AG08395 (cell line): ENCODE measurements around the gene PROK1.
A peak's percentile ranks its signal among the peaks of the same experiment; 100 is the strongest.
"Not testable (repeated sequence)": the region's sequence is repeated elsewhere in the genome, so short reads cannot be mapped to it uniquely, and the experiment has no call there.

Experiments
- DNase-seq: peaks from one replicate; pipeline ENCODE4 v3.0.0; 2012; ENCODE audit warnings: mixed read lengths, low spot score

PROK1 gene, protein sequence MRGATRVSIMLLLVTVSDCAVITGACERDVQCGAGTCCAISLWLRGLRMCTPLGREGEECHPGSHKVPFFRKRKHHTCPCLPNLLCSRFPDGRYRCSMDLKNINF

DNA sequence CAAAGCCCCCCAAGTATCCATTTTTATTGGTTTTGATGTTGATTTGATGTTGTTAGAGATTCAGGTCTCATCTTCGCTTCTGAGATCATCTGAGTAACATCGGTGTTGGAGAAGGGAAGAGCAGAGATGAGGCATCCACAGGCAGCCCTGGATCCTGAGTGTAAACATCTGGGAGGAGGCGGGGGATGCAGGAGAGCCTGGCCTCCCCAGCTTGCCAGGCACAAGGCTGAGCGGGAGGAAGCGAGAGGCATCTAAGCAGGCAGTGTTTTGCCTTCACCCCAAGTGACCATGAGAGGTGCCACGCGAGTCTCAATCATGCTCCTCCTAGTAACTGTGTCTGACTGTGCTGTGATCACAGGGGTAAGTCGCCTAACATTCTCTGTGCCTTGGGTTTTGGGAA, at the start of gene PROK1:
Gene PROK1, plus strand, starts transcription at position 221 of the 400 bp plus-strand sequence. Its CDS starts 68 bp downstream, at position 289.
- no peak for DNase-seq

DNA sequence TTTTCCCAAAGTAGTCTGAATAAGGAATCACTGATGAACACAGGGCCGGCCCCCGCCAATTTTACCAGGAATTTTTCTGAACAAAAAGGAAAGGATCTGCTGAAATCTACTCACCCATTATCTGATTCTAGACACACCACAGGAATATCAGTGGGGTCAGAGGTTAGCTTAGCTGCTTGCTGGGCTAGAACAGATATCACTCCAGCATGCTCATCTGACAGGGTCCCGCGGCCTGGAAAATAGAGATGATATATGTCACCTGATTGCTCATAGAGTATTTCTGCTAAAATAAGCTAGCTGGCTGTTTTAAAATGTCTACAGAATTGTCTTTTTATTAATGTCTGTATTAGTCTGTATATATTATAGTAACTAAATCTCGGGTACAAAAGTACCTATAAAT, 47.1 kb upstream of the PROK1 start:
- DNase-seq = no peak

DNA sequence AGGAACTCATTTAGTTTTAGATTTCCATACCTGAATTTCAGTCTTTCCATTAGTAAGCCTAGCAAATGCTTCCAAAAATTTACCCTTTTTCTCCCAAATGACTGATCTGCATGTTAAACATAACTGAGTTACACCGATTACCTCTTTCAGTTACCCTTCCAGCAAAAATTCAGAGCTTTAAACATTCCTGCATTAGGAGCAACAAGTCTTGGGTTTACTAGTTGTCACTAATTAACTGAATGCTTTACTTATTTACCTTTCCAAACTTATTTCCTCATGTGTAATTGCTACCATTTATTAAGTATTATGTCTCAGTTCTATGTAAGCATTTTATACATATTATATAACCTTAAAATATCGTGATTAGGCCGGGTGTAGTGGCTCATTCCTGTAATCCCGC, 46.5 kb upstream of the PROK1 start:
- DNase-seq = no peak

DNA sequence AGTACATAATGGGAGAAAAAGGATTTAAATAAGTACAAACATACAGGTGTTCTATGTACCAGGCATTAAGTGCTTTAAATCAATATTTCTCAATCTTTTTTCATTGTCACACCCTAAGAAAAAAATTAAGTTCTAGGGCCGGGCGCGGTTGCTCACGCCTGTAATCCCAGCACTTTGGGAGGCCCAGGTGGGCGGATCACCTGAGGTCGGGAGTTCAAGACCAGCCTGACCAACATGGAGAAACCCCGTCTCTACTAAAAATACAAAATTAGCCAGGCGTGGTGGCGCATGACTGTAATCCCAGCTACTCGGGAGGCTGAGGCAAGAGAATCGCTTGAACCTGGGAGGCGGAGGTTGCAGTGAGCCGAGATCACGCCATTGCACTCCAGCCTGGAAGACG, 44.5 kb upstream of the PROK1 start:
- not testable (repeated sequence) for DNase-seq

DNA sequence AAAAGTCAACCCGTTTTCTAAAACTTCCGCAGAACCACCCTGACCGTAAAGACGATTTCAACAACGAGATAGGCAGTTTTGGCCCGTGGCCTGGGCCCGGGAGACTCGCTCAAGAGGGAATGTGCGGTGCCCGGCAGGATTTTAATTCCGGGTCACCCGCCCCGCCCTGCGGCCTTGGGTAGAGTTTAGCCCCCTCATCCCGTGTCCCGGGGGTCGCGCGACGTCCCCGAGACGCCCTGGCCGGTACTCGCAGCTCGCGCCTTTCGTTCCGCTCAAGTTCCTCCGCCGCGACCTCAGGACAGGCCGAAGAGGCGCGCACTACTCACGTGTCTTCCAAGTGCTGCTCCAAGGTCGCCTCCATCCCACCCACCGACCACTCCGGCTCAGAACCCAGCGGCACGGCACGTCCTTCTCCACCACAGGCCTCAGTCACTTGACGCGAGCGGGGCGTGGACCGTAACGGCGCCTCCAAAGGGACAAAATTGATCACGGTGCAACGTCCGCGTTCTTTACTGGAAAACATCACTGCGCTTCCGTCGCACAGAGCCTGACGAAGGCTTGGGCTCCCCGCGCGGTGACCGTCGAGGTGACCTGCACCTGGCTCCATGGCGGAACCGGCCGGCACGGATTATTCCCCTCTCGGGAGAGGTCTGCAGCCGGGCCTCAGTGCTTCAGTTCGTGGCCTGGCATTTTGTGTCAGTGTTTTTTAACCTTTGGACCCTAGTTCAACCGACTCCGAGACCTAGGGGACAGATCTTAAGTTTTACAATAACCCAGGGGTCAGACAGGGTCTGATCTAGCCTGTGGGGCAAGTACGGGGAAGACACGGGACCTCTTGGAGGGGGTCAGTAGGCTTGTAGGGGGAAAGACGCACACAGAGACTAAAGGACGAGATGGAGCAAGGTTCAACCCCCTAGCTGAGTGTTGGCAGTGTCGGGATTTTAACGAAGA, 43.4 kb upstream of the PROK1 start, which contains the start of gene LAMTOR5:
Gene LAMTOR5, minus strand, starts transcription at position 435 of the 951 bp plus-strand sequence. Its CDS starts 74 bp downstream, at position 361.
- peak; percentile 88 for DNase-seq

DNA sequence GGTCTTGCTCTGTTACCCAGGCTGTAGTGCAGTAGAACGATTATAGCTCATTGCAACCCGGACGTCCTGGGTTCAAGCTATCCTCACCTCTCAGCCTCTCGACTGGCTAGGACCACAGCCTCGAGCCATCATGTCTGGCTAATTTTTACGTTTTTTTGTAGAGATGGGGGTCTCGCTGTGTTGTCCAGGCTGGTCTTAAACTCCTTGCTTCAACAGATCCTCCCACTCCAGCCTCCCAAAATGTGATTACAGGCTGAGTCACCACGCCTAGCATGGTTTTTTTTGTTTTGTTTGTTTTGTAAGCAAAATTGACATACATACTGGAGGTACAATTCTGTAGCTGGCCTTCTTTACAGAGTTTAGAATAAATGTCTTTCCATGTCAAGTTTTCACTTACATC, 42.5 kb upstream of the PROK1 start:
- DNase-seq = no peak

DNA sequence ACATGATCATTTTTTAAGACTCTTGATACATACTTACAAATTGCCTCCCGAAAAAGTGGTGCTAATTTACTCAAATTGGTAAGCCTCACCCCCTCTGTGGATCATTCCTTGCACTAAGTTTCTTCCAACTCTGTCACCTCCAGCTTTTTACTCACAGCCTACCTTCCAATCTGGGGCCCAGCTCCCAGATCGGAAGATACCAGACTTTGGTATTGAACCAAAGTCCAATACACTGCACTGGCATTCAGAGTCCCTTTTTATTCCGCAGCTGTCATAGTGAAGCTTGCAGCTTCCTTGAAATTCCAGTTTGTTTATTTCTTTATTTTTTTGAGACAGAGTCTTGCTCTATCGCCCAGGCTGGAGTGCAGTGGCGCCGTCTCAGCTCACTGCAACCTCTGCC, 41.6 kb upstream of the PROK1 start:
- no peak for DNase-seq

DNA sequence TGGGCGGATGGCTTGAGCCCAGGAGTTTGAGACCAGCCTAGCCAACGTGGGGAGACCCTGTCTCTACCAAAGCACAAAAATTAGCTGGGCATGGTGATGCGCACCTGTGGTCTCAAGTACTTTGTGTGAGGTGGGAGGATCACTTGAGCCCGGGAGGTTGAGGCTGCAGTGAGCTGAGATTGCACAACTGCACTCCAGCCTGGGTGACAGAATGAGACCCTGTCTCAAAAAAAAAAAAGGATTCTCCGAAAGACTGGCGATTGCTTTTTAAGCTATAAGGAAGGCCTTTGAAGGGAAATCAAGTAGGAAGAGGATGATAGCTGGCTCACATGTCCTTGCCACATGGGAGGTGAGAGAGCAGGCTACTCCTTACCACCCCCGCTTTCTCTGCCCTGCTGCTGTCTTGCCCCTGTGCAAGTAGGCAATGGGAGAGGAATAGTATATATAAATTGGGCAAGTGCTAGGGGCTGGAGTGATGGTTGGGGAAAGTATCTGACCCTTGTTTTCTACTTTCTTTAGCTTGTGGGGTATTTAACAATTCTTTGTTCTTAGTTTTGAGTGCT, 39.7 kb upstream of the PROK1 start:
- DNase-seq = no peak

DNA sequence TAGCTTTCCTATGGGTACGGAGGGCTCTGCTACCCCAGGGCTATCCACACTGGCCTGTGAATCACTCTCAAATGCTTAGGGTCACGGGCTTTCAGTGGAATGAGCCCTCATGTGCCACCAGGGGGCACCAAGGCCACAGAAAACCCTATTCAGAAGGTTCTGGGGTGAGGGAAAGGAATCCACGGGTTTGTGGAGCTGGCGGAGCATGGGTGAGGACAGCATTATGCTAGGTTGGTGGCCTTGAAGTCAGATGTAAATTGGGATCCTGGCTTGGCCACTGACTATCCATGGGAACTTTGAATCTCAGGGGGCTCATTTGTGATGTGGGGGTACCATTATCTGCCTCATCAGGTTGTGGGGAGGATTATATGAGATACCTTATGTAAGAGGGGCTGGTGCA, 38.4 kb upstream of the PROK1 start:
- peak; percentile 80 for DNase-seq

DNA sequence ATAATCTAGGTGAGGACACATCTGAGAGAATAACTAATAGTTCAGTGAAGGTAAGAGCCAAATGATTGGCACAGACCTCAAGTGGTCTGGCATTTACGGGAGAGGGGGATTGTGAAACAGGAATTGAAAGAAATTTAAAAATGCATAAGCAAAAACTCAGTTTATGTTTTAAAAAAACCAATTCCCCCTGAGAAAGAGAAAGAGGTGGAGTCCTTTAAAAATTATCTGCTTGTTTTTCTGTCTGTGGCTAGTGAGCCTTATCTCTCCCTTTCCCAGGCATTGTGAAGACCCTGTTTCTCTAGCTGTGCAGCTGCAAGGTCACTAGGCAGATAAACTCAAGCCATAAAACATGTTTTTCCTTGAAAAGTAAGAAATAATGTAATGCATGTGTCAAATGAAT, 37.9 kb upstream of the PROK1 start:
- DNase-seq = not testable (repeated sequence)

DNA sequence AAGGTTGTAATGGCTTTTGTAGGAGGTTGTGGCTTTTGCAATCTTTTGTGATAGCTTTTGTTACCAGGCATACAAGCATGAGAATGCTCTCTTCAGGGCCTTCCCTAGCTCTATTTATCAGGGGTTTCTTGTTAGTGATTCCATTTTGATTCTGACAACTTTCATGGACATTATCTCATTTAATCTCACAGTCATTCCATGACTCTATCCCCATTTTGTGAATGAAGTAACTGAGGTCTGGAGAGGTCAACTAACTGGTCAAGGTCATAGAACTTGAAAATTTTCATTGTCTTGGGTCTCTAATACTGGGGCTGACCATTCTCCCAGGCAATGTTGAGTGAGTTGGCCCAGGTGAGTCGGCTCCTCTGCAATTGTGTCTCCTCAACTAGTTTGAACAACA, 32.2 kb upstream of the PROK1 start:
- DNase-seq = no peak

DNA sequence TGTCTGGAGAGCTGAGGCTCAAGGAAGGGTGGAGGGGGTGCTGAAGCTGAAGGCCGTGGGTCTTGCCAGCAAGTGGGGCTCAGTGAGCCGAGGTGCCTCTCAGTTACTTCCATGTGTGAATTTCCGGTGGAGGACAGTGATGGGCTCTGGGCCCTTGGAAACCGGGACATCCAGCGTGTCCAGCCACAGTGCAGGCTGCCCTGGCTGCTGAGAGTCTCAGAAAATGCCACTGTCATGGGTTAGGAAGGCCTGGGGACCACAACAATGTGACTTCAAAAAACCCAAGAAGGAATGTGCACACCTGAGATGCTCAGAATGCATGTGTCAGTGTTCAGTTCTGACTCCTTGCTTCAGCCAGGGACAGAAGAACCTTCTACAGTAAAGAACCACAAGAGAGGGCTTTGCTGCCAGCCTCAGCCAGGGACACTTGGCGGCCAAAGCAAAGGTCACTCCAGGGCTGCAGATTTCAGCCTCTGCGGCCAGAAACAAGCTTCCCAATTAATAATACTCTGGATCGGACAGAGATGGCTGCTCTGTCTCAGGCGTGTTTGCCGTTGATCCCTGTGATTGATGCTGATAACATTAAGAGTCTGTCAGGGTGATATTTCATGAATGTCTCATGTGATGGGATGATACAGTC, 30.8 kb upstream of the PROK1 start:
- DNase-seq = no peak

DNA sequence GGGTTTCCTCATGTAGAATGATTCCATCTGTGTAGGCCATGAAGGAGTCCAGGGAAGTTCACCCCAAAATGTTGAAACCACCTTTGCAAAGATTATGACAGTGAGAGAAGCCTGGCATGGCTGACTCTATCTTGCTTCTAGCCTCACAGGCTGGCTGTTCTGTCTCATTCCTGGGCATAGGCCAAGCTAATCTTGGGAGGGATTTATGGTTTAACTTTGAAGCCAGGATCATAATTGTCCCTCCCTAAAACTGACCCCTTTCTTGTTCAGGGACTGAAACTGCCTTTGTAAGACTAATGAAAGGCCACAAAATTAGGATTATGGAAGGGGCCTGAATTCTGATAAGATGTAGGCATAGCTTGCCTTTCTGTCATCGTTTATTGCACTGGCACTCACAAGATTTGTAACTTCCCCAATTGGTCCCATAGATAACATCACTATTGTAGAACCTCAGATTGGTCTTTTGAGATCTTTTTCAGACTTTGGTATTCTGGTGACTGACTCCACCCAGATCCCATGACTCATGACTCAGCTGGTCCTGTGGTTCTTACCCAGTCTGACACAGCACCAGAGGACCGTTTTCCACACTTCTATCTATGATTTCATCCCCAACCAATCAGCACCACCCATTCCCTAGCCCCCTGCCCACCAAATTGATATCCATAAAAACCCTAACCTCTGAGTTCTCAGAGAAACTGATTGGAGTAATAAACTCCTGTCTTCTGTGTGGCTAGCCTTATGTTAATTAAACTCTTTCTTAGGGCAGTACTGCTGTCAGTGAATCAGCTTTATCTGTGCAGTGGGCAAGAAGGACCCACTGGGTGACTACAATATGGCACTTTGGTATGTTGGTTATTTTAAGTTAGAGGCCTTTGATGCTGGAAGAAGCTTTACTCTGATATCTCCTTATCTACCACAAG, 29.8 kb upstream of the PROK1 start:
- DNase-seq = peak; percentile 71

DNA sequence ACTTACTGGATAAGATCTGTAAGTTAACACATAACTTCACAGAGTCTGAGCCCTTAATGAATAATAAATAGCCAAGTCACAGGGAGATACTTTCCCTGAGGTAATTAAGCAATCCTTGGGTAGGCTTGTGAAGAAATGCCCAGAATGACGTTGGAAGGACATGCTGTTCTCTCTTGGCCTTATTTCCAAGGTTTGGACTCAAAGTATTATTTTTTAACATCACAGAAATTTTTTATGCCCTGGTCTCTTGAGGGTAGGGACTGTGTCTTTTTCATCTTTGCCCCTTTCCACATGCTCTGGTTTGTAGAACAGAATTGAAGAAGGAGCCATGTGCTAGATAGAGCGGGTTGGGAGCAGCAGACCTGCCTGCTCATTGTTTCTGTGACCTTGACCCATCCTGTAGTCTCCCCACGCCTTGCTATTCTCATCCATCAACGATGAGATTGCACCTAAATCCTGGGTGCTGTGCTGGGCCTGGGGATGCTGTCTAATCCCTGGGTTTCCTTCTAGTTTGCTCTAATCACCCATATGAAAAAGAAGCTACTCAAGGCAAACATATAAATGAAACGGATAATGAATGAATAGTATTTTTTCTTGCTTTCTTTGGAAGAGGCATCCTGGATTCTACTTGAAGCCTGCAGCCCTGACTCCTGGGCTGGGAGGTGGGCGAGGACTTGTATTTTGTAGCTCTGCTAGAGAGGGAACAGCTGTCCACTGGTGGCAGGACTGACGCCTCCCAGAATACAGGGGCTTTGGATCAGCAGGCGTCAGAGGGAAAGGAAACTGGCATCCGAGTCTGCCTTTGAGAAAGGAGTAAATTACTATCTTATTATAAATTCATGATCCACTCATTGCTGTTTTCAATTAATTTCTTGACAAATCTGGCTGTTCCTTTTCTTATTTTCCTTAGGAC, 26.0 kb upstream of the PROK1 start:
- DNase-seq = no peak

DNA sequence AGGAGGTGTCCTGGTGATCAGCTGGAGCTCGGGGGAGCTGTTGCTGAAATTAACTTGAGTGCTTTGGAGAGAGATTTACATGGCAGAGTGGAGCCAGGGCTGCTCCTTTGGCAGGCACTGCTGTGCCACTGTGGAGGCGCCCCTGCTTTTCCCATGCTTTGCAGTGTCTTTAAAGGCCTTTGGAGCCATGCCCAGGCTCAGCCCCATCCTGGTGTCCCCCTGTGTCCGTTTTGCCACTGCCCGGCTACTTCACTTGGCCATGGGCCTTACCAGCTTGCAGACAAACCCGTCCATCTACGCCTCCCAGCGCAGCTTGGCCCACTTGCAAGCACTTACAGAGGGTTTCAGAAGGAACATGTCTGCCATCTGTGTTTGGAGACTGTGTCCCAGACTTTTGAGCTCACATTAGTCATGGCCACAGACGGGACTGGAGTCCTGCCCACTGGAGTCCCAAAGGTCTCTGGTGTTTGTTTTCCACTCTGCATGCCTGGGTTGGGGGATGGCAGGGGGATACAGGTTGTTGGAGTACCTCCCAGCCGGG, 25.3 kb upstream of the PROK1 start:
- DNase-seq = no peak

DNA sequence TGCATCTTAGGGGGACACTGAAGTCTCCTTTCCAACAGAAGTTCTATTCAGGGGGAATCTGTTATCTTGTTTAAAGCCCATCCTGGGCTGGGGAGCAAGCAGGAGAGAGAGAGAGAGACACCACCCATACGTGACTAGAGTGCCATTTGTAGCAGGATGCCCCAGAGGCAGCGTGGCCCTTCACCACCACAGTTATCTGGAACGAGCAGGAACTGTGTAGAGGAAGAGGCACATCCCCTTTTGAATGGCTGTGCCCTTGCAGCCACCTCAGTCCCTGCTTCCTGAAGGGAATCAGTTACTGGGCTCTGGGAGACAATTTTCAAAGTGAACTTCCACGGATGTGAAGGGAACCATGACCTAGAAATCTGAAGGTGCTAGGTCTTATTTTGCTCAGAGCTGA, 24.1 kb upstream of the PROK1 start:
- no peak for DNase-seq

DNA sequence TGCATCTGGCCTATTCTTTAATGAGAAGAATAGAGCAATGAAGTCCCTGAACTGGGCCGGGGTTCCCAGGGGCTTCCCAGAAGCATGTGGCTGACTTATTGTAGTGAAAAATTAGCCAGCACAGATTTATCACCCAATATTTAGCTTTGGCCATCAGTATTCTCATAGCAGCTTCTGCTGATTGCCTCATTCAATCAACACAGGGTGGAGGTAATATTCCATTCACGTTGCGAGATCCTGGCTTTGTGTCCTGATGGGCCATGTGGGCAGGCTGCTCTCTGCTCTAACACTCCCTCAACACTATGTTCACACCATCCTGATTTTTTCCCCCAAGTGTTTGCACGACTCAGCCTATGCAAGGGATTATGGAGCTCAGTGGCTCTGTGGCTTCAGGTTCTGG, 22.0 kb upstream of the PROK1 start:
- no peak for DNase-seq

DNA sequence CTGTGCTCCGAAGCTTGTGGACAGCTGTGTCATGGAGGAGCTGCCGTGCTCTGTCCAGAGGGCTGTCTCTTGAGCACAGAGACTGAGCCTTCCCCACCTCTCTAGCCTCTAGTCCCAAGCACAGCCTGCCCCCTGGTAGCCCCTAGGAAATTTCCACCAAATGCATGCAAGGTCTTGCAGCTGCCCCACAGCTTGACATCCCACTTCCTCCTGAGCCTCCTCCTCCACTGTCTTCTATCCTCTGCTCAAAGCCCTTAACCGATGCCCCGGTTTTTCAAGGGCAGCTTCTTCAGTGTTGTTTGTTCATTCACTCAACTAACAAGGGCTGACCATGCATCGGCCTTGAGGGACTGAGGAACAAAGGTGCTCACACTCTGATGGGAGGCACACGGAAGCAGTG, 20.6 kb upstream of the PROK1 start:
- DNase-seq = no peak

DNA sequence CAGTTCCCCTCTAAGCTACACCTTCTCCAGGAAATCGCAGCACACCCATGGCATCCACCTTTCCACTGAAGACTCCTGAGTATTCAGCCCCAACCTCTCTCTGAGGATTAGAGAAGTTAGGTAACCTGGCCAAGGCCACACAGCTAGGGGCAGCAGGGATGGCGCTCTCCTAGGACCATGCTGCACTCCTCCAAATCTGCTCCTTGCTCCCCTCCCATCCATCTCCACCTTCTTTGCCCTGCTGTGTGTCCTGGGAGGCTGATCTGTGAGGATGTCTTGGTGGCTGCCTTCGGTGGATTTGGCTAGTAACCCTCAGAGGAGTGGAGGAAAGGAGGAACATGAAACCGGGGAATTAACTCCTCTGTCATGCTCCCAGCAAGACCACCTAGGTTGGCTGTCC, 20.0 kb upstream of the PROK1 start:
- DNase-seq = no peak

DNA sequence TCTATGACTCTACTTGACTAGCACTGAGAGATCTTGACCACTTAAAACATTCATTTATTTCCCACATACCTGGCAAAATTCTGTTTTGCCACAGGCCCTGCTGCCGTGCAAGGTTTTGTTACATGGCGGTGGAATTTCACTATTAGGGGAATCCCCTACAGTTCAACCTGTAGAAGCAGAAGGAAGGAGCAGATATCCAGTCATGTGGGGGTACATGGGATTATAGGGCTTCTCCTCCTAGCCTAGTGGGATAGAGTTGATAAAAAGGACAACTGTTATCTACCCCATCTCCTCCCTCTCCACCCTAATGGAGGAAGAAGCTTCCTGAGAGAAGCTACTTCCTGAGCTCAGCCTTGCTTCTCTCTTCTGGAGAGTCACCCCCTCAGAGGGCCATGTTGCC, 17.7 kb upstream of the PROK1 start:
- no peak for DNase-seq
